Hematopoietic multipotent progenitor cell (in vitro differentiated cells): Measurements from ENCODE around the gene GNG8. TPM values are rescaled to one million over a fixed set of nuclear protein-coding genes. Genes with fewer than 3 reads are reported as not detected.

Experiments
- DNase-seq, 3 donors: peaks; one replicate each; pipeline ENCODE4 v3.0.0-alpha.2; 2011 to 2015; ENCODE audit warnings: low read depth in 2 of 3, low spot score in 2 of 3
- total RNA-seq: library from RNA; depleted of rRNA; stranded (reverse); fragments of >200 nt; gene quantifications from one replicate; pipeline ENCODE4 v1.2.3, GENCODE V29; 2012

Gene GNG8
- total RNA-seq, 1 donor: not detected

DNA sequence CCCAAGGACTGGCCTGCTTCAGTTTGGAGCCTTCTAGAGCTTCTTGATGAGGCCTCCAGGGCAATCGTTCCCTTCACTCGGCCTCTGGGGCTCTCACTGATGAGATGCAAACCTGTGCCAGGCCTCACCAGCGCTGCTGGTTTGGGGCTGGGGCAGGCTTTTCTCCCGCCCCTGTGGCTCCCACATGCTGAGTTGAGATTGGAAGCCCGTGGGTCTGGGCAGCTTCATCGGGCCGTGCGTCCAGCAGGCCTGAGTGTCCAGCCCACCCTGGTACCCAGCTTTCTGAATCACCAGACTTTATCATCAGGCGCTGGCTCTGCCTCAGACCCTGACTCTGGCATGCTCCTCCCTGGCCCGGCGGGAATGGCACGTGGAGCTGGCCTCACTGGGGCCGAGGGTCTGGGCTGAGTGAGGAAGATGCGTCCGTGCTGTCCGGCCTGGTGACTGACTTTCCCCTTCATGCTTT lies 30.6 kb downstream of the GNG8 start:
- no peak for DNase-seq

DNA sequence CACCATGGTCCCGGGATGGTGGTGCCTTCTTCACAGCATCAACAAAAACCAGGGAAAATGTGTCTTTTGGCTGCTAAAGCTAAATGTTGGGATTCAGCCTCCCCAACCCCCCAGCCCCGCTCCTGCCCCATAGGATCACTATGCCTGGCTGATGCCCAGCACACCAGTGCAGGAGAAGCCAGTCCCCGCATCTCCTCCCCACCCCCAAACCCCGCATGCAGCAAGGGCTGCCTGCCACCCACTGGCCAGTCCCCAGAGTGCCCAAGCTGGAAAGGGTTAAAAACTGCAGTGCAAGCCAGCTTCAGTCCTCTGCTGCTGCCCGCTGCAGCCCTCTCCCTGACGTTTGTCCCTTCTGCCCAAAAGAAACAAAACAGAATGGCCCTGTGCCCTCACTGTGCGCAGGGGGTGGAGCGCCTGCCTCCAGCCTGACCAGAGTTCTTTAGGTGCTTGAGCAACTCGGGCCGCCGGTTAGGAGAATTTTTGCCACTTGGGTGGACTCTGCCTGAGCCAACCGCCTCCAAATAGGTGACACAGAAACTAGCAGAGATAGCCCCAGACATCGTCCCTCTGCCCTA lies 31.1 kb downstream of the GNG8 start:
- DNase-seq: no peak

DNA sequence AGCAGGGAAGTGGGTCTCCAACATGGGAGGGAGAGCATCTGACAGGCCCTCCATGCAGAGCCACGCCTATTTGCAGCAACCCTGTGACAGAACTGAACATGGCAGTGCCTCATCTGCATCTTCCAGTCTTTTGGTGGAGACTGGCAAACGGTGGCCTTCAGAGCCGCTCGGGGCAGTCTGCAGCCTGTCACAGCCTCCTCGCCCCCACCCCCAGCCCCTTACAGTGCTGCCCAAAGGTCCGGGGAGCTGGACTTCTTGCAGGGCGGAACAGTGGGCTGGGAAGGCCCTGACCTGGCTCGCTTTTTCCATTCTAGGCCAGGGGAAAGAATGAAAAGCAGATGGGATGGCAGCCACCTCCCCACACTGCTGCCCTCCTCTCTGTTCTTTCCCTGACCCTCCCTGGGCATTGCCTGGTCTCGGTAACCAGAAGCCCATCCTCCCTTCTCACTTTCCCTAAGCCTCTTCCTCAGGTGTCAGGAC lies 32.2 kb downstream of the GNG8 start:
- no peak for DNase-seq

DNA sequence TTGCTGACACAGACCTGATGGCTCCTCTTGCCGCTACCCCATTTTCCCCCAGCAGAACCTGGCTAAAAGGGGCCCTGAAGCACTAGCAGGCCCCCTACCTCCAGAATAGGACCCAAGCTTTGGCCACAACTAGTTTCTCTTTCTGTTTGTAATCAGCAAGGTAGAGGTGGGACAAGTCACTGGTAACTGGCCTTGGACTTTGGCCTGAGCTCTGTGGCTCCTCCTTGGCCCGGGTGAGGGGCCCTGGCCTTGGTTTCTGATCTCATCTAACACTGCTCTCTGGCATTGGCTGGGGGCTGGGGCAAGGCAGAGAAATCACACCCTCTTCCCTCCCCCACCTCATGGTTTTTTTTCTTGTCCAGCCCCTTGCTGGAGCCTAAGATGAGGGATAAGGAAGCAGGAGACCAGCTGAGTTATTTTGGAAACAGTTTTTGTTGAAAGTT lies 32.8 kb downstream of the GNG8 start:
- DNase-seq: no peak

DNA sequence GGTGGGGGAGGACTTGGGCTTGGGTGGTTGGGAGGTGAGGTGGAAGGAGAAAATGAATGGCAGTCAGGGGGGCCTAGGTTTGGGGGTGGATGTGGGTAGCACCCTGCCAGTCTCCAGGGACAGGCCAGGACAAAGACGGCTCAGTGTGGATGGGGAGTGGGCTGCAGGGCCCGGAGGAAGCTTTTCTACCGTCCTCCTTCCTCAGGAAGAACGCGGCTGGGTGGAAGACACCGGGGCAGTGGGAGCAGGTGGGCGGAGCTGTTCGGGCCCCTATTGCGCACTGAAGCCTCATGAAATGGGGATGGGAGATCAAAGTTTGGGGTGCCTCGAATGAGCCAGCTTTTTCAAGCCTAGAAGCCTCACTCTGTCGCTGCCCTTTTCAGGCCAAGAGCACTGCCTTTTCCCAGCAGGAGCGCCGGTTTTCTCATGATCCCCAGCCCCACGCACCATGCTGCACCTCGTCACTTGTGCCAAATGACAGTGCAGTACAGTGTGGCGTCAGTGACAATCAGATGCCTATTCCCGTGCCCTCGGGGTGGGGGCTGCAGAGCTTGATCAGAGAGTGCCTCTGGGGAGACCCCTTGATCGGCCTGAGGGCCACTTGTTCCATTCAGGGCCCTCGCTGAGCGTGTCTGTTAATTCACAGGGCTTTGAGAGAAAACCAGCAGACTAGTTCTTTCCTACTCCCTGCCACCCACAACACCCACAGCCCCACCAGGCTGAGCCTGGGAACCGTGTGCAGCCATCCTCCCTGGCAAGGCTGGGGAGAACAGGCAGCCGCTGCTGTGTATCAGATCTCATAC lies 33.4 kb downstream of the GNG8 start:
- no peak for DNase-seq

DNA sequence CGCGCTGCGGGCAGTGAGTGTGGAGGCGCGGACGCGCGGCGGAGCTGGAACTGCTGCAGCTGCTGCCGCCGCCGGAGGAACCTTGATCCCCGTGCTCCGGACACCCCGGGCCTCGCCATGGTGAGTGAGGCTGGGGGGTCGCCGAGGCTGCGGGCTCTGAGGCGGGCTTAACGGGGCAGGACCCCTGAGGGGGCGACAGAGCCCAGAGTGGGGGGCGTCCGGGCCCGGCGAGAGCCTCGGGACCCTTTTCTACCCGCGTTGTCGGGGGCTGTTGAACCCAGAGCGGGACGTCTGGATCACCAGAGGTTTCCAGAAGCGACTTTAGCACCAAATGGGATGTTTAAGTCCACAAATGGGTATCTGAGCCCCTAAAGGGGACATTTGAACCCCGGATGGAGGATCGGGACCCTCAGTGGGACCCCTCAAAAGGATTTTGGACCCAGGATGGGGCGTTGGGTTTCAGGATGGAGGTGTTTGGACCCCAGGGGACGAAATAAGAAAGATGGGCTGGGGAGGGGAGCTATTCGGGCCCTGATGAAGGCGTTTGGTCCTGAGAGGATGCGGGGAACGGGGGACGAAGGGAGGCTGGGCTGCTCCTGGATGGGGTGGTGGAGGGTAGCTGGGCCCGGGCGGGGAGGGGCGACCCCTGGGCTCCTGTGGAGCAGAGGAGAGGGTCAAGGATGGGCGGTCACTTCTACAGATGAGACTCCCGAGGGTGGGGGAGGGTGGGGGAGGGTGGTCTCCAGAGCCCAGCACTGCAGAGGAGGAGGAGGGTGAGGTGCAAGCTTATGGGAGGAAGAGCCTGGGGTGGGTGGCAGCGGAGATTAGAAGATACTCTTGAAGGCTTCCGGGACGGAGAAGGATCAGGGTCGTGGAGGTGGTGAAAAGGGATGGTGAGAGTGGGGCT lies 34.4 kb downstream of the GNG8 start, which contains the start of gene CALM3:
Gene CALM3, plus strand, starts transcription at position 13 of the 907 bp plus-strand sequence. Its CDS starts 105 bp downstream, at position 118.
- DNase-seq: peak in 1 of 3 donors; percentile 22

DNA sequence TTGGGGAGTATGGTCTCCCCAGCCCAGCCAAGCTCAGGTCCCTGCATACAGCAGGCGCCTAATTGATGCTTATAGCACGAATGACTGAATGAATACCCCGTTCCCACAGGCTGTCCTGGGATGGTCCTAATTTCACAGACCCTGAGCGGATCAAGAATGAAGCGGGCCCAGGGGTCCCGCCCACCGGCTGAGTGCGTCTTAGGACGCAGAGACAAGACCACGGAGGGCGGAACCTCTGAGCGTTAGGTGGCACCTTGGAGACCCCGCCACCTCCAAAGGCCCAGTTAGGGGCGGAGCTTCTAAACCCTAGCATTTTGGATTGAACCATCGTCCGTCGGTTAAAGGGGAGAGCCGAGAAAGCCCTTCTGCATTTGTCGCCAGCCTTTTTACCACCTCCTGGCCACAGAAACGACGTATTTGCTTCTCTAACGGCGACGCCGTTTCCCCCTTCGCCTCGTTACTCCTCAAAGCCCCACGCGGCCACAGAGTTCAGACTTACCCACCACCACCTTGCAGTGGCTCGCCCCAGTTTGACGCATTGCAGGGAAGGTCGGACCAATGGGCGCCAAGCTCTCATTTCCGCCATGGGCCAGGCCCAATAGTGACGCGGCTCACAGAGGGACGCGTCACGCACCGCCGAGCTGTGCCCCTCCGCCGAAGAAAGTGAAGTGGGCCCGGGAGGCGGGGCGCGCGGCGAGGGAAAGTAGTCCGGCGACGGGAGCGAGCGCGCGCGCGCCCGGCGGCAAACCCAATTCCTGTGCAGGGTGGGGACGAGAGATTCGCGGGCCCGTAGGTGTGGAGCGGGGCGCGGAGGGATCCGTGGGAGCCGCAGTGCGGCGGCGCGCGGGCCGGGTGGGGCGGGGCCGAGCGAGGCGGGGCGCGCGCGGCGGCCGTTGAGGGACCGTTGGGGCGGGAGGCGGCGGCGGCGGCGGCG lies 35.4 kb downstream of the GNG8 start:
- peak; percentile 99 for DNase-seq

DNA sequence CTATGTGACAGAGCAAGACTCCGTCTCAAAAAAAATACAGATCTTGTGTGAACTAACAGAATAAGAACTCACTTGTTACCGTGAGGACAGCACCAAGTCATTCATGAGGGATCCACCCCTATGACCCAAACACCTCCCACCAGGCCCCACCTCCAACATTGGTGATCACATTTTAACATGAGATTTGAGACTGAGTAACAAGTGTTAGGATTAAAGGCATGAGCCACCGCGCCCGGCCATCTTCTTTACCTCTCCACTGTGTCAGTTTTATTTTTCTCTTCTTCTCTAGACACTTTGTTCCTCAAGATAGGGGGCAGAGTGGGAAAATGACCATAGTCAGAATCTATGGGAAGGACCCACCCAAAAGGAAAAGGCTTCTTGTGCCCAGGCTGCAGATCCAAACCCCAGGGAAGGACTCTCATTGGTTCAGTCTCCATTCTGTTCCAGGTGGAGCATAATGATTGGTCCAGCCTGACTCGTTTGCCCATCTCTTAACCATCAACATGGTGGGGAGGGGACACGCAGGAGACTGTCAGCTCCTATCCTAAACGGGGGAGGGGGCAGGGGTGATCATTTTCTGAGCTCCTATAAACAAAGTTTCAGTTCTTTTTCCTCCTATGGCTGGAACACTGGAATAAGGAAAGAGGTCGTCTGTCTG lies 36.2 kb downstream of the GNG8 start:
- DNase-seq: no peak

DNA sequence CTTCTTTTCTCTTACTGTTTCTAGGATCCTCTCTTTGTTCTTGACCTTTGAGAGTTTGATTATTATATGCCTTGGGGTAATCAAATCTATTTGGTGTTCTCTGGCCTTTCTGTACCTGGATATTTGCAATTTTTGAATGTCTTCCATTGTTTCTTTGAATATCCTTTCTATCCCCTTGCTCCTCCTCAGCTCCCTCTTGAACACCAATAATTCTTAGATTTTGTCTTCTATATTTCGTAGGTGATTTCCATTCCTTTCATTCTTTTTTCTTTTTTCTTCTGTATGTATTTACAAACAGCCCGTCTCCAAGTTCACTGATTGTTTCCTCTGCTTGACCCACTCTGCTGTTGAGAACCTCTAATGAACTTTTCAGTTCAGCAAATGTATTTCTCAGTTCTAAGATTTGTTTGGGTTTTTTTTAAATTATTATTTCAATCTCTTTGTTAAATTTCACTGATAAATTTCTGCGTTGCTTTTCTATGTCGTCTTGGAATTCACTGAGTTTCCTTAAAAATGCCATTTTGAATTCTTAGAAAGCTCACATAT lies 37.6 kb downstream of the GNG8 start:
- no peak for DNase-seq

DNA sequence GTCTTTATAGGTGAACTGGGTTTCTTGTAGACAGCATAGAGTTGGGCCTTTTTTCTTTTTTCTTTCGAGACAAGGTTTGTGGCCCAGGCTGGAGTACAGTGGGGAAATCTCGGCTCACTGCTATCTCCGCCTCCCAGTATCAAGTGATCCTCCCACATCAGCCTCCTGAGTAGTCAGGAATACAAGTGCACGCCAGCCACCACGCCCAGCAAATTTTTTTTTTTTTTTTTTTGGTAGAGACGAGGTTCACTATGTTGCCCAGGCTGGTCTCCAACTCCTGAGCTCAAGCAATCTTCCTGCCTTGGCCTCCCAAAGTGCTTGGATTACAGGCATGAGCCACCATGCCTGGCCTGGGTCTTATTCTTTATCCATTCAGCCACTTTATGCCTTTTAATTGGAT lies 40.0 kb downstream of the GNG8 start:
- no peak for DNase-seq

DNA sequence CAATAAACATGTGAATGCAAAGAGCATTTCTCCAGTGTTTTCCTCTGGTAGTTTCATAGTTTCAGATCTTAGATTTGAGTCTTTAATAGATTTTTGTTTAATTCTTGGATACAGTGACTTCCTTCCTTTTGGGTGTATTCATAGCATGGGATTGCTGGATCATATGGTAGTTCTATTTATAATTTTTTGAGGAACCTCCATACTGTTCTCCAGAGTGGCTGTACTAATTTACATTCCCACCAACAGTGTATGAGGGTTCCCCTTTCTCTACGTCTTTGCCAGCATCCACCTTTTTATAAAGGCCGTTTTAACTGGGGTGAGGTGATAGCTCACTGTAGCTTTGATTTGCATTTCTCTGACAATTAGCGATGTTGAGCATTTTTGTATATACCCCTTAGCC lies 44.1 kb downstream of the GNG8 start:
- no peak for DNase-seq

DNA sequence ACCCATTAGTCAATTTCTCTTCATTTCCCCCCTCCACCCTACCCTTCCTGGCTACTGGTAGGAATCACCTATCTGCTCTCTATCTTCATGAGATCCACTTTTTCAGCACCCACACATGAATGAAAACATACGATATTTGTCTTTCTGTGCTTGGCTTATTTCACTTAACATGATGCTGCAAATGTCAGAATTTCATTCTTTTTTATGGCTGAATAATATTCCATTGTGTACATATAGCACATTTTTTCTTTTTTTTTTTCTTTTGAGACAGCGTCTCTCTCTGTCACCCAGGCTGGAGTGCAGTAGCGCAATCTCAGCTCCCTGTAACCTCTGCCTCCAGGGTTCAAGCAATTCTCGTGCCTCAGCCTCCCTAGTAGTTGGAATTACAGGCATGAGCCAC lies 44.7 kb downstream of the GNG8 start:
- DNase-seq: no peak

DNA sequence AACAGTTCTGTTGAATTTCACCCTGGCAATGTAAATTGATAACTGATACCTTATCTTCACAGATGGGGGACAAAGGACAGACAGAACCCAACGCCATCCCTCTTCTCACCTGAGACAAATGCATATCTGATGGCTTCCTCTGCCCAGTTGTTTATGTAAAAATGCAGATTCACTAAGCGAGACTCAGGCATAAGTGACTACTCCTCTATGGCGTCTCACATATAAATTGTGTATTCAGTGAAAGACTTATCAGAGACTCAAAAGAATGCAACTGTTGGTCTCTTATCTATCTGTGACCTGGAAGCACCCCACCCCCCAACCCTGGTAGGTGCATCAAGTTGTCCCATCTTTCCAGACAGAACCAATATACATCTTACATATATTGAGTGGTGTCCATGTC lies 48.1 kb downstream of the GNG8 start:
- DNase-seq: no peak

DNA sequence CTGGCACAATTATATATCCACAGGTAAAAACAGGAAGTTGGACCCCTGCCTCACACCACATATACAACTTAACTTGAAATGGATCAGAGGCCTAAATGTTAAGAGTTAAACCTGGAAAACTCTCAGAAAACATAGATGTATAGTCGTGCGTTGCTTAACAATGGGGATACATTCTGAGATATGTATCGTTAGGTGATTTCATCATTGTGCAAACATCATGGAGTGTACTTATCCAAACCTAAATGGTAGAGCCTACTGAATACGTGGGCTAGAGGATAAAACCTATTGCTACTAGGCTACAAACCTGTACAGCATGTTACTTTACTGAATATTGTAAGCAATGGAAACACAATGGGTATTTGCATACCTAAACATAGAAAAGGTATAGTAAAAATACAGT lies 49.7 kb downstream of the GNG8 start:
- DNase-seq: peak in 1 of 3 donors; percentile 22

DNA sequence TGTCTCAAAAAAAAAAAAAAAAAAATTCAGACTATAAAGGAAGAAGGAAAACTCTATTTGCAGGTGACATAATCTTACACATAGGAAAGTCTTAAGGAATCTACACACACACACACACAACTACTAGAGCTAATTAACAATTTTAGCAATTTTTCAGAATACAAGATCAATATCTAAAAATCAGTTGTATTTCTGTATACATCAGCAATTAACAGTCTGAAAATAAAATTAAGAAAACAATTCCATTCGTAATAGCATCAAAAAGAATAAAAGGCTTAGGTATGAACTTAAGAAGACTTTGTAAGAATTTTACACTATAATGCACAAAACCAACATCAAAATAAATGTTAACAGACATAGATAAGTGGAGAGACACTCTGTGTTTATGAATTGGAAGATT lies 50.5 kb downstream of the GNG8 start:
- no peak for DNase-seq
